Liver (tissue), 9 donors: ENCODE data around the gene RNU1-2. TPM values are rescaled to one million over a fixed set of nuclear protein-coding genes. Genes with fewer than 3 reads are reported as not detected.
"Not testable (repeated sequence)": the region's sequence is repeated elsewhere in the genome, so short reads cannot be mapped to it uniquely, and the experiment has no call there.

ENCODE experiments used
- DNase-seq: peaks from one replicate; pipeline ENCODE4 v3.0.0-alpha.2; 2017; ENCODE audit warnings: low spot score
- H3K27ac ChIP-seq, 2 donors: one replicate each; pipeline ENCODE4 v1.7.0; 2013; ENCODE audit warnings: inconsistent platforms in 2 of 2, low read length in 2 of 2, control low read depth in 1 of 2, low read depth in 1 of 2, mild to moderate bottlenecking in 1 of 2
- H3K27me3 ChIP-seq, 4 donors: one replicate each; pipeline versions ENCODE4 v1.6.1 to v1.7.0; 2013; ENCODE audit warnings: low read length in 3 of 4, inconsistent platforms in 1 of 4, mild to moderate bottlenecking in 1 of 4, moderate library complexity in 1 of 4; ENCODE audit not compliant: control insufficient read depth in 4 of 4, insufficient read depth in 4 of 4
- H3K36me3 ChIP-seq, 4 donors: one replicate each; pipeline versions ENCODE4 v1.6.1 to v1.7.0; 2013; ENCODE audit warnings: low read length in 3 of 4, mild to moderate bottlenecking in 3 of 4, low read depth in 1 of 4, moderate library complexity in 1 of 4; ENCODE audit not compliant: control insufficient read depth in 4 of 4, insufficient read depth in 3 of 4
- H3K4me1 ChIP-seq, 4 donors: one replicate each; pipeline versions ENCODE4 v1.6.1 to v1.7.0; 2013; ENCODE audit warnings: low read length in 3 of 4, mild to moderate bottlenecking in 3 of 4, moderate library complexity in 1 of 4; ENCODE audit not compliant: control insufficient read depth in 4 of 4, insufficient read depth in 4 of 4
- H3K4me3 ChIP-seq, 3 donors: one replicate each; pipeline versions ENCODE4 v1.6.1 to v1.7.0; 2013; ENCODE audit warnings: low read length in 3 of 3, control low read depth in 1 of 3, low read depth in 1 of 3, mild to moderate bottlenecking in 1 of 3
- H3K9ac ChIP-seq, 2 donors: one replicate each; pipeline ENCODE4 v1.7.0; 2013; ENCODE audit warnings: low read length in 2 of 2, mild to moderate bottlenecking in 2 of 2, moderate library complexity in 2 of 2, control low read depth in 1 of 2, low read depth in 1 of 2
- H3K9me3 ChIP-seq, 4 donors: one replicate each; pipeline versions ENCODE4 v1.6.1 to v1.7.0; 2013; ENCODE audit warnings: low read length in 3 of 4; ENCODE audit not compliant: control insufficient read depth in 4 of 4
- HNF4A ChIP-seq, 2 donors: conservative IDR thresholded peaks; 2 replicates each; pipeline ENCODE4 v1.6.1; 2016; ENCODE audit warnings: antibody characterized with exemption in 2 of 2, mild to moderate bottlenecking in 2 of 2
- RXRA ChIP-seq, 2 donors: IDR thresholded peaks; 2 replicates each; pipeline ENCODE4 v1.6.1; 2017 to 2018; ENCODE audit warnings: antibody characterized with exemption in 2 of 2, mild to moderate bottlenecking in 1 of 2
- ZBTB33 ChIP-seq: IDR thresholded peaks from 2 replicates; pipeline ENCODE4 v1.6.1; 2016; ENCODE audit warnings: antibody characterized with exemption
- WGBS: extraction: QIAGEN DNeasy Blood & Tissue Kit; methylation state at CpG from one replicate; pipeline ENCODE4 v1.1.7; 2013; 5-methylcytosine and 5-hydroxymethylcytosine counted together
- polyA plus RNA-seq, 2 donors: library from polyadenylated mRNA; stranded (reverse) in 1 of 2; unstranded in 1 of 2; fragments of 200-250 nt in 1 of 2; fragments of >200 nt in 1 of 2; fragmentation: Nextera tagmentation in 1 of 2; extraction: Ambion mirVana in 1 of 2; gene quantifications; one replicate each; pipeline versions ENCODE4 v1.2.1 to v1.2.3, GENCODE V29; 2013 to 2015
- total RNA-seq, 2 donors: library from RNA; depleted of rRNA; stranded (reverse); fragments of >200 nt; gene quantifications; one replicate each; pipeline ENCODE4 v1.2.3, GENCODE V29; 2014
- TF ChIP-seq, protein P1 (sequence below): fragments of 150-350 bp; IDR thresholded peaks from 2 replicates; pipeline ENCODE4 v1.5.1; 2017; ENCODE audit warnings: improper control_type of control experiment, low read depth, low read length; ENCODE audit not compliant: missing input control
- donor health status: healthy.
- donor health status: healthy.
- donor health status: healthy.
- donor health status: healthy.
- donor health status: healthy.

The RNU1-2 gene
- total and polyA plus RNA-seq, 4 donors = under 0.01 to 16.7 (median under 0.01) TPM; not detected in 1

GRCh38 chr1:16911851-16912721 is 16.3 kb downstream of the RNU1-2 start:
- not testable (repeated sequence) for H3K9ac ChIP-seq

GRCh38 chr1:16912742-16913141 is 17.0 kb downstream of the RNU1-2 start:
- 80% methylated on average over 8 of the region's 8 CpGs for WGBS
- peaks cover 8 to 28% (median 17%) of the 10 kb centered on the region in 4 donors for H3K4me1 ChIP-seq
- not testable (repeated sequence) for H3K9me3 ChIP-seq, H3K9ac ChIP-seq, H3K27me3 ChIP-seq, H3K4me3 ChIP-seq, DNase-seq, H3K36me3 ChIP-seq, H3K27ac ChIP-seq

More at GRCh38 chr1:16911851-16912721, 16.3 kb downstream of the RNU1-2 start:
- peaks cover 8 to 28% (median 17%) of the 10 kb centered on the region in 4 donors for H3K4me1 ChIP-seq
- not testable (repeated sequence) for DNase-seq, H3K4me3 ChIP-seq, H3K27me3 ChIP-seq, H3K36me3 ChIP-seq, H3K27ac ChIP-seq, H3K9me3 ChIP-seq
- WGBS = 81% methylated on average over 8 of the region's 8 CpGs
- TF ChIP-seq, protein P1, sequence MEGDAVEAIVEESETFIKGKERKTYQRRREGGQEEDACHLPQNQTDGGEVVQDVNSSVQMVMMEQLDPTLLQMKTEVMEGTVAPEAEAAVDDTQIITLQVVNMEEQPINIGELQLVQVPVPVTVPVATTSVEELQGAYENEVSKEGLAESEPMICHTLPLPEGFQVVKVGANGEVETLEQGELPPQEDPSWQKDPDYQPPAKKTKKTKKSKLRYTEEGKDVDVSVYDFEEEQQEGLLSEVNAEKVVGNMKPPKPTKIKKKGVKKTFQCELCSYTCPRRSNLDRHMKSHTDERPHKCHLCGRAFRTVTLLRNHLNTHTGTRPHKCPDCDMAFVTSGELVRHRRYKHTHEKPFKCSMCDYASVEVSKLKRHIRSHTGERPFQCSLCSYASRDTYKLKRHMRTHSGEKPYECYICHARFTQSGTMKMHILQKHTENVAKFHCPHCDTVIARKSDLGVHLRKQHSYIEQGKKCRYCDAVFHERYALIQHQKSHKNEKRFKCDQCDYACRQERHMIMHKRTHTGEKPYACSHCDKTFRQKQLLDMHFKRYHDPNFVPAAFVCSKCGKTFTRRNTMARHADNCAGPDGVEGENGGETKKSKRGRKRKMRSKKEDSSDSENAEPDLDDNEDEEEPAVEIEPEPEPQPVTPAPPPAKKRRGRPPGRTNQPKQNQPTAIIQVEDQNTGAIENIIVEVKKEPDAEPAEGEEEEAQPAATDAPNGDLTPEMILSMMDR = peak; percentile 9
- peak in 1 of 2 donors; percentile 1 for TF ChIP-seq HNF4A (conservative IDR thresholded peaks at IDR 0.05)

GRCh38 chr1:16913181-16913832 is 17.5 kb downstream of the RNU1-2 start:
- Histone ChIP-seq H3K9ac (peak overlapping the region in 1 of 2 donors; percentile 24), H3K9me3 (no peaks in the 10 kb centered on the region), H3K36me3 (no peaks in the 10 kb centered on the region), H3K27ac (peak overlapping the region in 1 of 2 donors; percentile 30), H3K4me1 (peaks cover 8 to 28% (median 17%) of the 10 kb centered on the region in 4 donors), H3K4me3 (peak overlapping the region; percentile 18 to 90 (median 70)), H3K27me3 (no peaks in the 10 kb centered on the region)
- no peak for DNase-seq
- peak in 1 of 2 donors; percentile 14 for TF ChIP-seq RXRA (IDR thresholded peaks at IDR 0.05)
- TF ChIP-seq ZBTB33 = no peak
- whole genome bisulfite sequencing = 48% methylated on average over 36 of the region's 36 CpGs
